Measurements from ENCODE around the gene ETS2.

ETS2 gene

GRCh38 chr21:38784458-38785266 is 21.1 kb upstream of the ETS2 start:
- Mint-ChIP-seq H3K27ac (no peak overlapping the region), H3K4me1 (no peaks in the 10 kb centered on the region), H3K9me3 (peaks cover 29% of the 10 kb centered on the region), H3K36me3 (ENCODE audit: low read depth) (peaks cover 11% of the 10 kb centered on the region), H3K4me3 (no peak overlapping the region), H3K27me3 (ENCODE audit: low read depth) (no peaks in the 10 kb centered on the region)
- TF ChIP-seq, protein P1, sequence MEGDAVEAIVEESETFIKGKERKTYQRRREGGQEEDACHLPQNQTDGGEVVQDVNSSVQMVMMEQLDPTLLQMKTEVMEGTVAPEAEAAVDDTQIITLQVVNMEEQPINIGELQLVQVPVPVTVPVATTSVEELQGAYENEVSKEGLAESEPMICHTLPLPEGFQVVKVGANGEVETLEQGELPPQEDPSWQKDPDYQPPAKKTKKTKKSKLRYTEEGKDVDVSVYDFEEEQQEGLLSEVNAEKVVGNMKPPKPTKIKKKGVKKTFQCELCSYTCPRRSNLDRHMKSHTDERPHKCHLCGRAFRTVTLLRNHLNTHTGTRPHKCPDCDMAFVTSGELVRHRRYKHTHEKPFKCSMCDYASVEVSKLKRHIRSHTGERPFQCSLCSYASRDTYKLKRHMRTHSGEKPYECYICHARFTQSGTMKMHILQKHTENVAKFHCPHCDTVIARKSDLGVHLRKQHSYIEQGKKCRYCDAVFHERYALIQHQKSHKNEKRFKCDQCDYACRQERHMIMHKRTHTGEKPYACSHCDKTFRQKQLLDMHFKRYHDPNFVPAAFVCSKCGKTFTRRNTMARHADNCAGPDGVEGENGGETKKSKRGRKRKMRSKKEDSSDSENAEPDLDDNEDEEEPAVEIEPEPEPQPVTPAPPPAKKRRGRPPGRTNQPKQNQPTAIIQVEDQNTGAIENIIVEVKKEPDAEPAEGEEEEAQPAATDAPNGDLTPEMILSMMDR (IDR thresholded peaks at IDR 0.05; ENCODE audit: unreplicated experiment in 3 of 3): no peak

DNA sequence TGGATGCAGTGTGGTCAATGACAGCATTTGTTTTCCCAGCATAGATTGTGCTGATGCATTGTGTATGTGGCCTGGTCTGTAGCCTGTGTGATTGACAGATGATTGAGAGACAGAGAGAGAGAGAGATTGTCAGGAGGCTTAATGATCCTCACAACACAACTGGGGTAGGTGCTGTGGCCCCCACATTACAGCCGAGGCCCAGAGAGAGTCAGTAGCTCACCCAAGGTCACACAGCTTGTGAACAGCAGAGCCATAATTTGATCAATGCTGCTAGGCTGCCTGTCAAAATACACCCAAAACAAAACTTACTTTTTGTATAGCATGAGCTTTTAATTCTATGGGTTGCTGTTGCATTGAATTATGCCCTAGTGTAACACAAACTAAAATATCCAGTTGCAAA is 20.2 kb upstream of the ETS2 start:
- Mint-ChIP-seq H3K27ac (no peak overlapping the region), H3K4me1 (no peaks in the 10 kb centered on the region), H3K36me3 (ENCODE audit: low read depth) (peaks cover 11% of the 10 kb centered on the region), H3K9me3 (peaks cover 24% of the 10 kb centered on the region), H3K27me3 (ENCODE audit: low read depth) (no peaks in the 10 kb centered on the region), H3K4me3 (no peak overlapping the region)
- TF ChIP-seq, protein P1 (IDR thresholded peaks at IDR 0.05; ENCODE audit: unreplicated experiment in 3 of 3): no peak

GRCh38 chr21:38787016-38787415 is 18.7 kb upstream of the ETS2 start:
- TF ChIP-seq, protein P1 (IDR thresholded peaks at IDR 0.05; ENCODE audit: unreplicated experiment in 3 of 3): no peak
- H3K27ac Mint-ChIP-seq: no peak overlapping the region
- no peaks in the 10 kb centered on the region for H3K4me1 Mint-ChIP-seq
- H3K9me3 Mint-ChIP-seq: peaks cover 13% of the 10 kb centered on the region
- H3K4me3 Mint-ChIP-seq: no peak overlapping the region
- no peaks in the 10 kb centered on the region for H3K27me3 Mint-ChIP-seq (ENCODE audit: low read depth)
- H3K36me3 Mint-ChIP-seq (ENCODE audit: low read depth): peaks cover 6% of the 10 kb centered on the region

GRCh38 chr21:38787461-38788274 is 18.1 kb upstream of the ETS2 start:
- Mint-ChIP-seq H3K4me1 (no peaks in the 10 kb centered on the region), H3K9me3 (peaks cover 11% of the 10 kb centered on the region), H3K36me3 (ENCODE audit: low read depth) (peaks cover 4% of the 10 kb centered on the region), H3K27ac (peak overlapping the region; percentile 40 to 70 (median 64)), H3K4me3 (no peak overlapping the region), H3K27me3 (ENCODE audit: low read depth) (no peaks in the 10 kb centered on the region)
- TF ChIP-seq, protein P1 (IDR thresholded peaks at IDR 0.05; ENCODE audit: unreplicated experiment in 3 of 3): no peak

DNA sequence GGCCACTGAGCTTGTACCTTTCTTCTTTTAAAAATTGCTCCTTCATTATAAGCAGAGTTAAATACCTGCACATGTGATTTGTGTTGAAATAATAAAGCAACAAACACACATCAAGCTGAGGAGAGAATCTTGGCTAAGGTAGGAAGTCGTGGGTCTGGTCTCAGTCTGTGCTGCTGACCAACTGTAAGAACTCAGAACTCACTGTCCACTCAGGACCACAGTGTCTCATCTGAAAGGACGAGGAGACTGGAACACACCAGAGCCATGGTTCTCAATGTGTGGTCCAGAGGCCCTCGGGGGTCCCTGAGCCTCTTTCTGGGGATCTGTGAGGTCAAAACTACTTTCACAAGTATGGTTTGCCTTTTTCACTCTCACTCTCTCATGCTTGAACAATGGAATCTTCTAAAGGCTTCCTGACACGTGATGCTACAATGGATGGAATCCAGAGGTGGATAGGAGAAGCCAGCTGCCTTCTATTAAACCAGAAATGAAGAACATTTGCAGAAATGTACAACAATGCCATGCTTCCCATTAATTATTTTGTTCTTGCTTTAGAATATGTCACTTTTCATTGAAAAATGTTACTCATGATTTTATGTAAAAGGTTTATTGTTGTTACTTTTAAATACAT is 17.3 kb upstream of the ETS2 start:
- peaks cover 7% of the 10 kb centered on the region for H3K9me3 Mint-ChIP-seq

More for the DNA sequence above, 17.3 kb upstream of the ETS2 start:
- no peaks in the 10 kb centered on the region for H3K27me3 Mint-ChIP-seq (ENCODE audit: low read depth)
- H3K36me3 Mint-ChIP-seq (ENCODE audit: low read depth): no peaks in the 10 kb centered on the region
- TF ChIP-seq, protein P1 (IDR thresholded peaks at IDR 0.05; ENCODE audit: unreplicated experiment in 3 of 3): no peak
- H3K4me1 Mint-ChIP-seq: no peaks in the 10 kb centered on the region
- no peak overlapping the region for H3K4me3 Mint-ChIP-seq
- H3K27ac Mint-ChIP-seq: peak overlapping the region in 2 of 3 experiments; percentile 40 to 70
